SU-DHL-6 (cell line): ENCODE measurements around the gene SHC2.
"Not testable (repeated sequence)": the region's sequence is repeated elsewhere in the genome, so short reads cannot be mapped to it uniquely, and the experiment has no call there.

ENCODE experiments used
- EZH2phosphoT487 ChIP-seq: fragments of 200-600 bp; sonication (generic), shearing (Covaris generic); conservative IDR thresholded peaks from 2 replicates; pipeline ENCODE4 v1.6.1; 2018; ENCODE audit warnings: mild to moderate bottlenecking, antibody characterized with exemption, low read length, moderate library complexity, mixed read lengths
- TF ChIP-seq, protein P1 (sequence below): fragments of 200-600 bp; sonication (generic); IDR thresholded peaks from one replicate; pipeline ENCODE4 v1.5.1; 2017; ENCODE audit warnings: antibody characterized with exemption, mild to moderate bottlenecking, low read length, moderate library complexity; ENCODE audit not compliant: insufficient read depth, poor library complexity, severe bottlenecking

DNA sequence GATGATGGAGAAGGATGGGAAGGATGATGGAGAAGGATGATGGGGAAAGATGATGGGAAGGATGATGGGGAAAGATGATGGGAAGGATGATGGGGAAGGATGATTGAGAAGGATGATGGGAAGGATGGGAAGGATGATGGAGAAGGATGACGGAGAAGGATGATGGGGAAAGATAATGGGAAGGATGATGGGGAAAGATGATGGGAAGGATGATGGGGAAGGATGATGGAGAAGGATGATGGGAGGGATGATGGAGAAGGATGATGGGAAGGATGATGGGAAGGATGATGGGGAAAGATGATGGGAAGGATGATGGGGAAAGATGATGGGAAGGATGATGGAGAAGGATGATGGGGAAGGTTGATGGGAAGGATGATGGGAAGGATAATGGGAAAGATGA is 66.0 kb downstream of the SHC2 start:
- TF ChIP-seq, protein P1, sequence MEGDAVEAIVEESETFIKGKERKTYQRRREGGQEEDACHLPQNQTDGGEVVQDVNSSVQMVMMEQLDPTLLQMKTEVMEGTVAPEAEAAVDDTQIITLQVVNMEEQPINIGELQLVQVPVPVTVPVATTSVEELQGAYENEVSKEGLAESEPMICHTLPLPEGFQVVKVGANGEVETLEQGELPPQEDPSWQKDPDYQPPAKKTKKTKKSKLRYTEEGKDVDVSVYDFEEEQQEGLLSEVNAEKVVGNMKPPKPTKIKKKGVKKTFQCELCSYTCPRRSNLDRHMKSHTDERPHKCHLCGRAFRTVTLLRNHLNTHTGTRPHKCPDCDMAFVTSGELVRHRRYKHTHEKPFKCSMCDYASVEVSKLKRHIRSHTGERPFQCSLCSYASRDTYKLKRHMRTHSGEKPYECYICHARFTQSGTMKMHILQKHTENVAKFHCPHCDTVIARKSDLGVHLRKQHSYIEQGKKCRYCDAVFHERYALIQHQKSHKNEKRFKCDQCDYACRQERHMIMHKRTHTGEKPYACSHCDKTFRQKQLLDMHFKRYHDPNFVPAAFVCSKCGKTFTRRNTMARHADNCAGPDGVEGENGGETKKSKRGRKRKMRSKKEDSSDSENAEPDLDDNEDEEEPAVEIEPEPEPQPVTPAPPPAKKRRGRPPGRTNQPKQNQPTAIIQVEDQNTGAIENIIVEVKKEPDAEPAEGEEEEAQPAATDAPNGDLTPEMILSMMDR = not testable (repeated sequence)
- TF ChIP-seq EZH2phosphoT487 = not testable (repeated sequence)
